Left lung (tissue), 10 donors: Measurements from ENCODE around the gene RBKS. TPM values are rescaled to one million over a fixed set of nuclear protein-coding genes. Genes with fewer than 3 reads are reported as not detected.

Experiments used
- ATAC-seq: fragments of 200-7000 bp; cut with Tn5 transposase; one replicate; pipeline ENCODE4 v1.9.1; 2020; ENCODE audit warnings: moderate library complexity
- DNase-seq, 4 donors: peaks; one replicate each; pipeline ENCODE4 v3.0.0-alpha.2; 2013 to 2020
- H3K27ac ChIP-seq, 2 donors: fragments of 200-600 bp; sonication (generic) in 1 of 2; one replicate each; pipeline versions ENCODE4 v1.5.0 to v1.8.0; 2020 to 2021
- H3K27me3 ChIP-seq, 2 donors: fragments of 200-600 bp; sonication (generic) in 1 of 2; one replicate each; pipeline versions ENCODE4 v1.5.0 to v1.8.0; 2020 to 2021
- H3K36me3 ChIP-seq, 2 donors: fragments of 200-600 bp; sonication (generic) in 1 of 2; one replicate each; pipeline versions ENCODE4 v1.5.0 to v1.8.0; 2020 to 2021
- H3K4me1 ChIP-seq, 2 donors: fragments of 200-600 bp; one replicate each; pipeline ENCODE4 v1.8.0; 2021
- H3K4me3 ChIP-seq, 2 donors: fragments of 200-600 bp; sonication (generic) in 1 of 2; one replicate each; pipeline versions ENCODE4 v1.5.0 to v1.8.0; 2020 to 2021; ENCODE audit warnings: mild to moderate bottlenecking in 1 of 2
- H3K9me3 ChIP-seq, 2 donors: fragments of 200-600 bp; sonication (generic) in 1 of 2; one replicate each; pipeline versions ENCODE4 v1.5.0 to v1.8.0; 2020 to 2021
- intact Hi-C, 2 donors: fragments of 100-400 bp; cut with DNase I; formaldehyde crosslinking; loops; one replicate each; pipeline versions ENCODE4 v1.11.2 to v1.14.2; 2022
- polyA plus RNA-seq, 6 donors: library from polyadenylated mRNA; unstranded; fragments of 120-200 nt; gene quantifications; one replicate each; pipeline ENCODE4 v1.2.1, GENCODE V29; 2013; ENCODE audit not compliant: insufficient read length in 6 of 6
- total RNA-seq, 2 donors: library from RNA; stranded (reverse); fragmentation: NEBNext Ultra II Directional; extraction: Animal tissue kit (Norgen Biotek cat#: 25700); gene quantifications; one replicate each; pipeline ENCODE4 v1.2.1, GENCODE V29; 2021
- TF ChIP-seq, protein P1 (sequence below), 2 donors: fragments of 200-600 bp; sonication (generic) in 1 of 2; IDR thresholded peaks; one replicate each; pipeline versions ENCODE4 v1.5.0 to v1.8.0; 2021; ENCODE audit warnings: antibody characterized with exemption in 2 of 2
- donor health status: DM: no; HTN: yes; CAD: no.
- donor health status: DM: no; HTN: no; CAD: no.

RBKS gene
- total and polyA plus RNA-seq, 8 donors = 2.0 to 4.0 (median 2.6) TPM

DNA sequence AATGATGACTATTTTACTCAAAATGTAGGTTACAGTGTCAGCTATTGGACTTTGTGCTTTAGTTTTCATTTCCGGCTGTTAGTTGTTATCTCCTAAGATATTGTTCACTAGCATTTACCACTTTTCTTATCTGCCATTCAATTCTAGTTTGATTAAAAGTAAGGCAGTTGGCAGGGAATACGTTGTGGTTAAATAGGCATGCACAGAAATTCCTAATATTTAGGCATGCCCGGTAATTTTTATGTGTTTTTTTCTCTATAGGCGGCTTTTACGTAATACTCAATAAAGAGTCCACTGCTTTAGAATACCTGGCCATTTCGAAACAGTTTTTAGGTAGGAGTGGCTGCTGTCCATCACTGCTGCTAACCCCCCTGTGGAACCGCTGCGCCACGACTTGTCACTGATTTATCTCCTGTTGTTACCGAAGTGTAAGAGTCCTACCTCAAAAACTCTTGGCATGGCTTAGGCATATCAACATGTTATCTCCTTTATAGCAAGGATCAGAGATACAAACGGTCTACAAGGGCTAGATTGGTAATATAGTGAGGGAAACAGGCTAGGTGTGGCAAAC is 39.8 kb upstream of the RBKS start:
- intact Hi-C loops = no loop called here
- H3K36me3 ChIP-seq = peaks cover 0 to 10% of the 10 kb centered on the region in 2 donors
- no peaks in the 10 kb centered on the region for H3K9me3 ChIP-seq
- H3K27ac ChIP-seq = no peak overlapping the region
- TF ChIP-seq, protein P1, sequence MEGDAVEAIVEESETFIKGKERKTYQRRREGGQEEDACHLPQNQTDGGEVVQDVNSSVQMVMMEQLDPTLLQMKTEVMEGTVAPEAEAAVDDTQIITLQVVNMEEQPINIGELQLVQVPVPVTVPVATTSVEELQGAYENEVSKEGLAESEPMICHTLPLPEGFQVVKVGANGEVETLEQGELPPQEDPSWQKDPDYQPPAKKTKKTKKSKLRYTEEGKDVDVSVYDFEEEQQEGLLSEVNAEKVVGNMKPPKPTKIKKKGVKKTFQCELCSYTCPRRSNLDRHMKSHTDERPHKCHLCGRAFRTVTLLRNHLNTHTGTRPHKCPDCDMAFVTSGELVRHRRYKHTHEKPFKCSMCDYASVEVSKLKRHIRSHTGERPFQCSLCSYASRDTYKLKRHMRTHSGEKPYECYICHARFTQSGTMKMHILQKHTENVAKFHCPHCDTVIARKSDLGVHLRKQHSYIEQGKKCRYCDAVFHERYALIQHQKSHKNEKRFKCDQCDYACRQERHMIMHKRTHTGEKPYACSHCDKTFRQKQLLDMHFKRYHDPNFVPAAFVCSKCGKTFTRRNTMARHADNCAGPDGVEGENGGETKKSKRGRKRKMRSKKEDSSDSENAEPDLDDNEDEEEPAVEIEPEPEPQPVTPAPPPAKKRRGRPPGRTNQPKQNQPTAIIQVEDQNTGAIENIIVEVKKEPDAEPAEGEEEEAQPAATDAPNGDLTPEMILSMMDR (IDR thresholded peaks at IDR 0.05) = no peak
- no peak overlapping the region for H3K4me3 ChIP-seq
- no peaks in the 10 kb centered on the region for H3K27me3 ChIP-seq
- H3K4me1 ChIP-seq = no peaks in the 10 kb centered on the region
- ATAC-seq = no peak
- DNase-seq = no peak

DNA sequence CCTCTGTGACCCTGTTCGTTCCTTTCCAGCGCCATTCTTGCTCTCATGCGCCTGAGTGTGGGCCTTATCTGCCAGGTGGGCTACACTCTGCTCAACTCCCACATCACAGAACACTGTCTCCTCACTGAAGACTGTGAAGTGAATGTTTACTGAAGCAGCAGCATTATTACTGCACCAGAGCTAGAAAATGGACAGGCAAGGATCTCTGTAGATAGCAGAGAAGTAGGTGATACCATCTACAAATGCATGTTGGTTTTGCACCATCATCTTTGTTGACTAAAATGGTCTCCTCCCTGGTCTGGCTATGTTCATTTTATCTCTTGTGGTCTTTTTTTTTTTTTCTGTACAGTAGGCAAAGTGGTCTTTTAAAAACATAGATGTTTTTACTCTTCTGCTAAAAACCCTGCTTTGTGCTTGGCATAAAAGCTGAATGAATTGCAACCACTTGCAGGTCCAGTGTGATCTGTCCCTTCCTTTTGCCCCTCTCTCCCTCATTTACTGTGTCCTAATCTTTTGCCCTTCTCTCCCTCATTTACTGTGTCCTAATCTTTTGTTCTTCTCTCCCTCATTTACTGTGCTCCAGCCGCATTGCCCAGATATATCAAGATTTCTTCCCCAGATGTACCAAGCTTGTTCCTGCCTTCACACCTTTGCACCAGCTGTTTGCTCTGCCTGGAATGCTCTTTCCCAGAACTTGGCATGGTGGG is 35.7 kb upstream of the RBKS start:
- intact Hi-C loops = no loop called here
- TF ChIP-seq, protein P1 (IDR thresholded peaks at IDR 0.05) = no peak

DNA sequence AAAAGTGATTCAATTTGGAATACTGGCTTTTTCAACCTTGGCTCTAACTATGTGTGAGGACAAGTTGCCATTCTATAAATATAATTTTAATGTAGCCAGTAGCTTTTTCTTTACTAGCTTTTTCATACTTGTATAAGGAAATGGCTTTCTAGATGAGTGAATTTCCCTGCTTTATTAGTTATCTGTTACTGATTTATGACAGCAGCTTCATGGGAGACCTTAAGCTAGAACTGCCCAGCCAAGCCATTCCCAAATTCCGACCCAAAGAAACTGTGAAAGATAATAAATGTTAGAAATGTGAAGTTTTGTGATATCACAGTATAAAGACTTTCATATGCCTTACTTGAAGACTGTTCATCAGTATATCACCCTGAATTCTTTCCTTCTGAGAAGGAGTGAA is 32.7 kb upstream of the RBKS start:
- Histone ChIP-seq H3K9me3 (no peaks in the 10 kb centered on the region), H3K27me3 (no peaks in the 10 kb centered on the region), H3K36me3 (no peaks in the 10 kb centered on the region), H3K27ac (no peak overlapping the region), H3K4me1 (peaks cover 4 to 19% of the 10 kb centered on the region in 2 donors), H3K4me3 (no peak overlapping the region)
- DNase-seq = no peak
- no peak for ATAC-seq
- intact Hi-C loops = no loop called here
- TF ChIP-seq, protein P1 (IDR thresholded peaks at IDR 0.05) = no peak

More for the DNA sequence above, 35.7 kb upstream of the RBKS start:
- Histone ChIP-seq H3K4me1 (peaks cover 0 to 7% of the 10 kb centered on the region in 2 donors), H3K9me3 (no peaks in the 10 kb centered on the region), H3K27me3 (no peaks in the 10 kb centered on the region), H3K27ac (no peak overlapping the region), H3K36me3 (peaks cover 0 to 9% of the 10 kb centered on the region in 2 donors), H3K4me3 (no peak overlapping the region)
- DNase-seq (no peak), ATAC-seq (no peak)

DNA sequence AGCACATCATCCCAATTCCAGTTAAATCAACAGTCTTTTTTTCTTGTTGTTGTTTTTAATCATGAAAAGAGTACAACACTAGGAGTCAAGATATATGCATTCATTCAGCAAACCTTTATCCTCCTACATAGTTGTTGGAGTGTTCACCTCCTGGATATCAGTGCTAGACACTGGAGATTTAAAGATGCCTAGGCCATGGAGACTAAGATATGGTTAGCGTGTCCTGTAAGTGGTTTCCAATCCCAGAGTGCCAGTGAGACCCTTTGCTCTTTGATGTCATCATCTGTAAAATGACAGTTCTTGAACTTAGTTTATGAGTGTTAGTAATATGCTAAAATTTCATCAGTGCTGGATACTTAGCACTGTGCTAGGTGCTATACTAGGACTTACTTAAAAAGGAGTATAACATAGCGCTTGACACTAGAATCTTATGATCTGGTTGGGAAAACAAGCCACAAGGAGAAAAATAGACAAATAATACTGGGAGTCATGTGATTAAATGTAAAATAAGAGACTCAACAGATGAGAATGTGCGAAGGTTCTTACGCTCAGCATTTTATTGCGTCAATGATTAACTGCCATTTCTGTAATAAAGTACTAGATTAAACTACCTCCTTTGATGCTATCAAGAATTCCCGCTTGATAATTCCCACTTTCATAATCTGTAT is 31.8 kb upstream of the RBKS start:
- H3K27ac ChIP-seq = no peak overlapping the region
- ATAC-seq (peak; percentile 53), DNase-seq (no peak)
- intact Hi-C loops = no loop called here
- no peaks in the 10 kb centered on the region for H3K27me3 ChIP-seq
- no peak overlapping the region for H3K4me3 ChIP-seq
- TF ChIP-seq, protein P1 (IDR thresholded peaks at IDR 0.05) = no peak
- H3K36me3 ChIP-seq = no peaks in the 10 kb centered on the region
- peaks cover 4 to 24% of the 10 kb centered on the region in 2 donors for H3K4me1 ChIP-seq
- H3K9me3 ChIP-seq = no peaks in the 10 kb centered on the region

DNA sequence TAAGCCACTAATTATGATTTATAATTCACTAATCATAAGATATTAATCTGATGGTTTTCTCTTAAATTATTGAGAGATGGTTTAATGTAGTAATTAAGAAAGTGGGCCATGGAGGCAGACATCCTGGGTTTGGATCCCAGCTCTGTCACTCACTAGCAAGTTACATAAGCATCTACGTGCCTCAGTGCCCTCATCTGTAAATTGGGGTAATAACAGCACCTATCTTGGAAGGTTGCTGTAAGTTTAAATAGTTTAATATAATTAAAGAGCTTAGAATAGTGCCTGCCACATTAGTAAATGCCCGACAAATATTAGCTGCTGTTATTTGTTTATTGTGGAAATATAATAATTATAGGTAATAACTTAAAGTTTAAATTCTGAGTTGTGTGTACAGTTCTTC is 31.2 kb upstream of the RBKS start:
- Histone ChIP-seq H3K36me3 (no peaks in the 10 kb centered on the region), H3K4me3 (no peak overlapping the region), H3K4me1 (peaks cover 4 to 27% of the 10 kb centered on the region in 2 donors), H3K9me3 (no peaks in the 10 kb centered on the region), H3K27me3 (no peaks in the 10 kb centered on the region), H3K27ac (peak overlapping the region in 1 of 2 donors; percentile 75)
- ATAC-seq (no peak), DNase-seq (no peak)
- TF ChIP-seq, protein P1 (IDR thresholded peaks at IDR 0.05) = no peak
- intact Hi-C loops = no loop called here
